ENCODE results near the gene SCFD2.

Gene SCFD2

GRCh38 chr4:52957220-52957686 is 408.6 kb downstream of the SCFD2 start:
- no peak for DNase-seq (ENCODE audit: low read depth in 2 of 2)

- no peak for DNase-seq (ENCODE audit: low read depth in 2 of 2)
Measured at GRCh38 chr4:52956691-52957090, 409.2 kb downstream of the SCFD2 start.

GRCh38 chr4:52954560-52955170 is 411.2 kb downstream of the SCFD2 start:
- DNase-seq (ENCODE audit: low read depth in 2 of 2) = no peak

- DNase-seq (ENCODE audit: low read depth in 2 of 2) = no peak
Measured at GRCh38 chr4:52952540-52952939, 413.3 kb downstream of the SCFD2 start.

GRCh38 chr4:52951016-52951415 is 414.8 kb downstream of the SCFD2 start:
- no peak for DNase-seq (ENCODE audit: low read depth in 2 of 2)

- no peak for DNase-seq (ENCODE audit: low read depth in 2 of 2)
Measured at GRCh38 chr4:52950226-52950625, 415.6 kb downstream of the SCFD2 start.

GRCh38 chr4:52949336-52949735 is 416.5 kb downstream of the SCFD2 start:
- no peak for DNase-seq (ENCODE audit: low read depth in 2 of 2)

- no peak for DNase-seq (ENCODE audit: low read depth in 2 of 2)
Measured at GRCh38 chr4:52948057-52948423, 417.8 kb downstream of the SCFD2 start.

- no peak for DNase-seq (ENCODE audit: low read depth in 2 of 2)
Measured at GRCh38 chr4:52947401-52948056, 418.3 kb downstream of the SCFD2 start.

GRCh38 chr4:52946855-52947254 is 419.0 kb downstream of the SCFD2 start:
- no peak for DNase-seq (ENCODE audit: low read depth in 2 of 2)

GRCh38 chr4:52945982-52946381 is 419.9 kb downstream of the SCFD2 start:
- DNase-seq (ENCODE audit: low read depth in 2 of 2) = no peak

GRCh38 chr4:52945326-52945898 is 420.4 kb downstream of the SCFD2 start:
- no peak for DNase-seq (ENCODE audit: low read depth in 2 of 2)

GRCh38 chr4:52943677-52944076 is 422.2 kb downstream of the SCFD2 start:
- no peak for DNase-seq (ENCODE audit: low read depth in 2 of 2)

GRCh38 chr4:52942936-52943335 is 422.9 kb downstream of the SCFD2 start:
- no peak for DNase-seq (ENCODE audit: low read depth in 2 of 2)

GRCh38 chr4:52941450-52941849 is 424.4 kb downstream of the SCFD2 start:
- DNase-seq (ENCODE audit: low read depth in 2 of 2) = no peak

GRCh38 chr4:52939739-52940138 is 426.1 kb downstream of the SCFD2 start:
- no peak for DNase-seq (ENCODE audit: low read depth in 2 of 2)

- DNase-seq (ENCODE audit: low read depth in 2 of 2) = no peak
Measured at GRCh38 chr4:52939325-52939724, 426.5 kb downstream of the SCFD2 start.

- no peak for DNase-seq (ENCODE audit: low read depth in 2 of 2)
Measured at GRCh38 chr4:52937829-52938228, 428.0 kb downstream of the SCFD2 start.

- DNase-seq (ENCODE audit: low read depth in 2 of 2) = no peak
Measured at GRCh38 chr4:52936729-52937128, 429.1 kb downstream of the SCFD2 start.

GRCh38 chr4:52935317-52935716 is 430.5 kb downstream of the SCFD2 start:
- DNase-seq (ENCODE audit: low read depth in 2 of 2) = no peak

- DNase-seq (ENCODE audit: low read depth in 2 of 2) = no peak
Measured at GRCh38 chr4:52933738-52934137, 432.1 kb downstream of the SCFD2 start.

- DNase-seq (ENCODE audit: low read depth in 2 of 2) = no peak
Measured at GRCh38 chr4:52932591-52933470, 433.0 kb downstream of the SCFD2 start.

All from stimulated activated CD8-positive, alpha-beta memory T cell treated with anti-CD3 and anti-CD28 coated beads, Interleukin-2, amount 100 ng/mL, for 1 hour (primary cell).